Natural killer cell (primary cell): ENCODE data around the gene MTNR1A. TPM values are rescaled to one million over a fixed set of nuclear protein-coding genes. Genes with fewer than 3 reads are reported as not detected.

Source experiments
- ATAC-seq, 3 donors: fragments of 150-1000 bp in 2 of 3; fragments of 200-7000 bp in 1 of 3; cut with Tn5 transposase; 1 replicate in 1 of 3; 2 replicates in 2 of 3; pipeline ENCODE4 v1.10.0; 2021; ENCODE audit warnings: mild to moderate bottlenecking in 2 of 3, moderate library complexity in 2 of 3
- DNase-seq, 2 donors: peaks; one replicate each; pipeline versions ENCODE4 v3.0.0 to v3.0.0-alpha.2; 2013 to 2021; ENCODE audit warnings: mixed read lengths in 1 of 2
- H3K27ac ChIP-seq: one replicate; pipeline ENCODE4 v1.5.1; 2013; ENCODE audit warnings: mild to moderate bottlenecking, low read length
- H3K27me3 ChIP-seq: one replicate; pipeline ENCODE4 v1.6.1; 2013; ENCODE audit warnings: low read length; ENCODE audit not compliant: control insufficient read depth, insufficient read depth
- H3K36me3 ChIP-seq: one replicate; pipeline ENCODE4 v1.6.1; 2013; ENCODE audit warnings: low read length; ENCODE audit not compliant: control insufficient read depth, insufficient read depth
- H3K4me1 ChIP-seq: one replicate; pipeline ENCODE4 v1.6.1; 2013; ENCODE audit warnings: low read length; ENCODE audit not compliant: control insufficient read depth, insufficient read depth
- H3K4me3 ChIP-seq: one replicate; pipeline ENCODE4 v1.5.1; 2013; ENCODE audit warnings: low read length
- H3K9me3 ChIP-seq: one replicate; pipeline ENCODE4 v1.6.1; 2013; ENCODE audit warnings: low read length; ENCODE audit not compliant: control insufficient read depth, insufficient read depth
- H3K27ac Mint-ChIP-seq, 2 donors: one replicate each; pipeline ENCODE4 v1.8.0; 2022; ENCODE audit warnings: mild to moderate bottlenecking in 2 of 2, mixed read lengths in 2 of 2, moderate library complexity in 1 of 2
- H3K27me3 Mint-ChIP-seq, 2 donors: one replicate each; pipeline ENCODE4 v1.8.0; 2022; ENCODE audit warnings: low read depth in 2 of 2, mixed read lengths in 2 of 2
- H3K36me3 Mint-ChIP-seq: one replicate; pipeline ENCODE4 v1.8.0; 2022; ENCODE audit warnings: mixed read lengths
- H3K4me1 Mint-ChIP-seq, 2 donors: one replicate each; pipeline ENCODE4 v1.8.0; 2022; ENCODE audit warnings: mixed read lengths in 2 of 2
- H3K4me3 Mint-ChIP-seq: one replicate; pipeline ENCODE4 v1.8.0; 2022; ENCODE audit warnings: mild to moderate bottlenecking, moderate library complexity, mixed read lengths
- H3K9me3 Mint-ChIP-seq, 2 donors: one replicate each; pipeline ENCODE4 v1.8.0; 2022; ENCODE audit warnings: mixed read lengths in 2 of 2
- CTCF ChIP-seq: fragments of 200-600 bp; IDR thresholded peaks from one replicate; pipeline ENCODE4 v1.8.0; 2022; ENCODE audit warnings: antibody characterized with exemption
- WGBS: methylation state at CpG from one replicate; pipeline ENCODE4 v1.1.7; 2013; ENCODE audit warnings: missing lambda C conversion rate; ENCODE audit not compliant: insufficient coverage; 5-methylcytosine and 5-hydroxymethylcytosine counted together
- intact Hi-C: fragments of 100-400 bp; cut with micrococcal nuclease; formaldehyde crosslinking; loops from one replicate; pipeline ENCODE4 v1.14.2; 2022
- total RNA-seq, 4 donors: library from RNA; stranded (reverse); fragments of 120-200 nt in 1 of 4; gene quantifications; one replicate each; pipeline versions ENCODE4 v1.2.3 to v1.2.4, GENCODE V29; 2013 to 2022

Gene MTNR1A
- total RNA-seq, 3 donors from 2014 or later (not counting 1 experiment from before 2014, with no cell fraction given) = not detected

- H3K27me3 ChIP-seq = no peaks in the 10 kb centered on the region
- no peaks in the 10 kb centered on the region for H3K36me3 Mint-ChIP-seq
- TF ChIP-seq CTCF = no peak
- no peak overlapping the region for H3K27ac Mint-ChIP-seq
- H3K27me3 Mint-ChIP-seq = no peaks in the 10 kb centered on the region
- intact Hi-C loops = no loop called here
- no peak overlapping the region for H3K27ac ChIP-seq
- DNase-seq = no peak
- H3K4me3 Mint-ChIP-seq = no peak overlapping the region
- H3K36me3 ChIP-seq = no peaks in the 10 kb centered on the region
- WGBS = 89% methylated on average over 6 of the region's 6 CpGs
- no peaks in the 10 kb centered on the region for H3K4me1 Mint-ChIP-seq
- no peaks in the 10 kb centered on the region for H3K4me1 ChIP-seq
- no peak overlapping the region for H3K4me3 ChIP-seq
- no peak for ATAC-seq
- H3K9me3 Mint-ChIP-seq = peaks cover 0 to 4% of the 10 kb centered on the region in 2 donors
- H3K9me3 ChIP-seq = no peaks in the 10 kb centered on the region
These were observed 26.1 kb upstream of the MTNR1A start for GRCh38 chr4:186581421-186581820.

- Mint-ChIP-seq H3K36me3 (no peaks in the 10 kb centered on the region), H3K27ac (no peak overlapping the region), H3K27me3 (no peaks in the 10 kb centered on the region), H3K9me3 (peaks cover 0 to 4% of the 10 kb centered on the region in 2 donors), H3K4me3 (no peak overlapping the region), H3K4me1 (no peaks in the 10 kb centered on the region)
- Histone ChIP-seq H3K9me3 (no peaks in the 10 kb centered on the region), H3K4me1 (no peaks in the 10 kb centered on the region), H3K4me3 (no peak overlapping the region), H3K27me3 (no peaks in the 10 kb centered on the region), H3K36me3 (no peaks in the 10 kb centered on the region), H3K27ac (no peak overlapping the region)
- TF ChIP-seq CTCF = no peak
- DNase-seq (no peak), ATAC-seq (no peak)
- 86% methylated on average over 1 of the region's 1 CpG for WGBS
- intact Hi-C loops = no loop called here
These were observed 25.3 kb upstream of the MTNR1A start for GRCh38 chr4:186580669-186581068.

- 71% methylated on average over 23 of the region's 23 CpGs for WGBS
- Histone ChIP-seq H3K4me1 (no peaks in the 10 kb centered on the region), H3K4me3 (no peak overlapping the region), H3K27me3 (no peaks in the 10 kb centered on the region), H3K9me3 (no peaks in the 10 kb centered on the region), H3K36me3 (no peaks in the 10 kb centered on the region), H3K27ac (no peak overlapping the region)
- Mint-ChIP-seq H3K4me3 (no peak overlapping the region), H3K27me3 (peaks cover 0 to 2% of the 10 kb centered on the region in 2 donors), H3K9me3 (peaks cover 0 to 2% of the 10 kb centered on the region in 2 donors), H3K4me1 (no peaks in the 10 kb centered on the region), H3K36me3 (no peaks in the 10 kb centered on the region), H3K27ac (no peak overlapping the region)
- intact Hi-C loops = no loop called here
- DNase-seq (no peak), ATAC-seq (no peak)
- TF ChIP-seq CTCF = no peak
These were observed 15.0 kb upstream of the MTNR1A start for GRCh38 chr4:186570193-186570996.
